ENCODE measurements around the gene DOCK9. TPM values are rescaled to one million over a fixed set of nuclear protein-coding genes. Genes with fewer than 3 reads are reported as not detected.

The DOCK9 gene
- polyA plus RNA-seq, 3 donors, result 0.01 TPM; not detected in 2

- 93% methylated on average over 11 of the region's 15 CpGs for WGBS (ENCODE audit: insufficient coverage)
- H3K79me2 ChIP-seq (ENCODE audit: insufficient read depth, low read length), result no peaks in the 10 kb centered on the region
- no peak overlapping the region for H3K4me2 ChIP-seq (replicated peaks; ENCODE audit: extremely low read depth, low read length, poor library complexity, severe bottlenecking)
- peaks cover 84 to 86% of the 10 kb centered on the region in 2 donors for H3K27me3 ChIP-seq (ENCODE audit: control insufficient read depth in 2 of 2, insufficient read depth in 2 of 2, low read length in 2 of 2)
- H3K4me3 ChIP-seq (replicated peaks in 1 of 3; ENCODE audit: low read depth in 2 of 3, low read length in 3 of 3), result no peak overlapping the region
- H3K27ac ChIP-seq (ENCODE audit: low read depth in 1 of 2, low read length in 2 of 2), result no peak overlapping the region
- H3K9ac ChIP-seq (ENCODE audit: insufficient read depth, low read length, poor library complexity, severe bottlenecking), result no peak overlapping the region
- H3K4me1 ChIP-seq (ENCODE audit: control insufficient read depth in 1 of 2, insufficient read depth in 2 of 2, low read length in 2 of 2), result no peaks in the 10 kb centered on the region
- H3K9me3 ChIP-seq (replicated peaks in 1 of 2; ENCODE audit: control insufficient read depth in 1 of 2, insufficient read depth in 1 of 2, low read length in 2 of 2), result no peaks in the 10 kb centered on the region
- Mint-ChIP-seq H3K9me3 (peaks cover 4 to 10% (median 7%) of the 10 kb centered on the region in 7 donors), H3K27ac (no peak overlapping the region), H3K27me3 (ENCODE audit: low read depth in 3 of 3) (peaks cover 68 to 84% (median 70%) of the 10 kb centered on the region in 3 donors), H3K36me3 (no peaks in the 10 kb centered on the region), H3K4me3 (peak overlapping the region in 1 of 2 donors; percentile 60), H3K4me1 (no peaks in the 10 kb centered on the region)
- TF ChIP-seq CTCF (IDR thresholded peaks at IDR 0.05), result no peak
- no peak overlapping the region for H2AFZ ChIP-seq (ENCODE audit: insufficient read depth, low read depth, low read length, poor library complexity, severe bottlenecking)
- DNase-seq, result no peak
- intact Hi-C loops (cut with micrococcal nuclease), result no loop called here
- no peaks in the 10 kb centered on the region for H3K36me3 ChIP-seq (replicated peaks in 1 of 2; ENCODE audit: control insufficient read depth in 1 of 2, insufficient read depth in 2 of 2, low read length in 2 of 2)
- no peaks in the 10 kb centered on the region for H4K20me1 ChIP-seq (ENCODE audit: insufficient read depth, low read length)
Observed at GRCh38 chr13:99015606-99016490, 38.0 kb upstream of the DOCK9 start.

GRCh38 chr13:99014522-99014921 lies 36.7 kb upstream of the DOCK9 start:
- Histone ChIP-seq H3K4me3 (replicated peaks in 1 of 3; ENCODE audit: low read depth in 2 of 3, low read length in 3 of 3) (no peak overlapping the region), H3K9me3 (replicated peaks in 1 of 2; ENCODE audit: control insufficient read depth in 1 of 2, insufficient read depth in 1 of 2, low read length in 2 of 2) (no peaks in the 10 kb centered on the region), H3K79me2 (ENCODE audit: insufficient read depth, low read length) (no peaks in the 10 kb centered on the region), H3K27ac (ENCODE audit: low read depth in 1 of 2, low read length in 2 of 2) (no peak overlapping the region), H3K27me3 (ENCODE audit: control insufficient read depth in 2 of 2, insufficient read depth in 2 of 2, low read length in 2 of 2) (peaks cover 82 to 84% of the 10 kb centered on the region in 2 donors), H3K4me1 (ENCODE audit: control insufficient read depth in 1 of 2, insufficient read depth in 2 of 2, low read length in 2 of 2) (no peaks in the 10 kb centered on the region), H3K9ac (ENCODE audit: insufficient read depth, low read length, poor library complexity, severe bottlenecking) (no peak overlapping the region), H4K20me1 (ENCODE audit: insufficient read depth, low read length) (no peaks in the 10 kb centered on the region), H3K36me3 (replicated peaks in 1 of 2; ENCODE audit: control insufficient read depth in 1 of 2, insufficient read depth in 2 of 2, low read length in 2 of 2) (no peaks in the 10 kb centered on the region), H2AFZ (ENCODE audit: insufficient read depth, low read depth, low read length, poor library complexity, severe bottlenecking) (no peak overlapping the region), H3K4me2 (replicated peaks; ENCODE audit: extremely low read depth, low read length, poor library complexity, severe bottlenecking) (no peak overlapping the region)
- Mint-ChIP-seq H3K27ac (no peak overlapping the region), H3K4me1 (no peaks in the 10 kb centered on the region), H3K36me3 (no peaks in the 10 kb centered on the region), H3K27me3 (ENCODE audit: low read depth in 3 of 3) (peaks cover 60 to 83% (median 69%) of the 10 kb centered on the region in 3 donors), H3K9me3 (peaks cover 3 to 7% (median 5%) of the 10 kb centered on the region in 7 donors), H3K4me3 (peak overlapping the region; percentile 27 to 38)
- TF ChIP-seq CTCF (IDR thresholded peaks at IDR 0.05), result no peak
- no peak for DNase-seq
- intact Hi-C loops (cut with micrococcal nuclease), result no loop called here
- WGBS (ENCODE audit: insufficient coverage), result 100% methylated on average over 1 of the region's 4 CpGs

Measured in CD14-positive monocyte (primary cell).